Dermis microvascular lymphatic vessel endothelial cell (primary cell): Measurements from ENCODE around the gene EIF3L. TPM values are rescaled to one million over a fixed set of nuclear protein-coding genes. Genes with fewer than 3 reads are reported as not detected.
A peak's percentile ranks its signal among the peaks of the same experiment; 100 is the strongest.

ENCODE experiments used
- DNase-seq, 2 donors: peaks; one replicate each; pipeline versions ENCODE4 v3.0.0 to v3.0.0-alpha.2; 2010; ENCODE audit warnings: low read depth in 2 of 2
- total RNA-seq: library from RNA; depleted of rRNA; stranded (reverse); fragments of >200 nt; gene quantifications from 2 replicates; pipeline ENCODE4 v1.2.1, GENCODE V29; 2014

EIF3L gene
- total RNA-seq, 1 donor from 2014 or later = 290 TPM

- no peak for DNase-seq
These were observed 1.6 kb downstream of the EIF3L start for GRCh38 chr22:37850801-37851200.

DNA sequence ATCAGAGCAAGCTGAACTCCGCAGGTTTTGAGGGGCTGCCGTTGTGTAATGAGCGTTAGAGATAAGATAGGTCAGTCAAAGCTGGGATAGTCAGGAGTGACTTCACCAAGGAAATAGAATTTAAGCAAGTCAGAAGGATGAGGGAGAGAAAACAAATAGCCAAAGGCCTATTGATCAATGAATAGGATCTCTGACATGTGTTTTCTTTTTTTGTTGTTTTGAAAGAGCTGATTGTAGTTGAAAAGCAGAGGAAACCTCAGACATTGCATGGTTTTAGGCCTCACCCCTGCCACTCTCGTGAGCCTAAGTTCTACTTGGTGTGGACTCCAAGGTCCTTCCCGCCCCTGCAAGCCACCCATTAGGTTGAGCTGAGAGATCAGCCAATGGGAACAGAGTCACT lies 3.2 kb downstream of the EIF3L start:
- DNase-seq = no peak

GRCh38 chr22:37854946-37855345 lies 5.7 kb downstream of the EIF3L start:
- no peak for DNase-seq

DNA sequence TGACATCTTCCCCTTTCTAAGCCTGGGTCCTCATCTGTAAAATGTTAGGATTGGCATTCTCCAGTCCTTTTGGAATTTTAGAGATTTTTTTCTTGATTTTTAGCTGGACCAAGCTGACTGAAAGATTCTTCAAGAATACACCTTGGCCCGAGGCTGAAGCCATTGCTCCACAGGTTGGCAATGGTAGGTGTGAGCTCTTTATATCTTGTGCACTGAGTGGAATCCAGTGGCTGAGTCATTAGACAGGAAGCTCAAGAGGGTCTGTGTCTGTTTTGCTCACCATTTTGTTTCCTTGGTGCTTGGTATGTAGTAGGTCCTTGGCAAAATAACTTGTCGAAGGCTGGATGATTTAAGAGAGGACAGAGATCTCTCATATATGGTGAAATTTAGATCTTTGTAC lies 6.2 kb downstream of the EIF3L start:
- DNase-seq = no peak

DNA sequence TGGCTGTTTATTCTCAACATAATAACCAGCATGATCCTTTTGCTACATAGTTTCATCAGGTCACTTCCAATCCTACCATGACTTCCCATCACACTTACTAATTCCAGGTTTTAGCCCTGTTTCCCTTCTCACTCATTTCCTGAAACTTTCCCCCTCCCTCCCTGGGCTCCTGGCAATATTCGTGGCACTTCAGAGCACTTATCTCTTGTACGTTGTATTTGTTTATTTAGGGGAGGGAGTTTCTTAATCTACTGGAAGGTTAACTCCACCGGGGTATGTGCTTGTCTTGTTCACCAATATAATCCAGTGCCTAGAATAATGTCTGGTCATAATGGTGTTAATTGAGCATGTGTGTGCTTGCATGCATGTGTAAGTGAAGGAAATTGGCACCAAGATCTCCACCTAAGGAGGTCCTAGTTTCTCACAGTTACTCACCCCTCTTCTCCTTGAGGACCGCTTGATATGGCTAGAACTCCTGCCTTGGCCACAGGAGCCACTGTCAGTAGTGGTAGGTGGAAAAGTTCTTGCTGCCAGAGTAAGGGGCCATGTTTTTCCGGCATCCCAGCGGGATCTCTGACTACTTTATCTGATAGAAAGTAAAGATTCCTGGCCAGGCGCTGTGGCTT lies 11.7 kb downstream of the EIF3L start:
- DNase-seq = no peak

- no peak for DNase-seq
These were observed 13.5 kb downstream of the EIF3L start for GRCh38 chr22:37862570-37863325.

- no peak for DNase-seq
These were observed 16.3 kb downstream of the EIF3L start for GRCh38 chr22:37865510-37865909.

DNA sequence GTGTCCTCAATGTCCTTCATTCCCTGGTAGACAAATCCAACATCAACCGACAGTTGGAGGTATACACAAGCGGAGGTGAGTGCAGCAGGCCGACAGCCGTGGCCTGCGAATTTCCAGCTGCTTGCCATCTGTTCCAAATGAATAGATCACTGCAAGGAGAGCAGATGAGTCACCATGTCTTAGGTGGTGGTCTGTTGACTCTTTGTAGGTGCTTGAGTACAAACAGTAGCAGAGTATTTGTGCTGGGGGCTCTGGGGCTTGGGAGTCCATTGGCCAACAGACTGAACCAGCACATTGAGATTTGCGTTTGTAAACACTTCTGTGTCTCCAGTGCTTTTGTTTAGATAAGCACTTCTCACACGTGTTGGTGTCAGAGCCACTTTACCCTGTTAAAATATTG lies 21.1 kb downstream of the EIF3L start:
- no peak for DNase-seq

- peak in 1 of 2 donors; percentile 80 for DNase-seq
These were observed 31.6 kb downstream of the EIF3L start for GRCh38 chr22:37880668-37881440.

GRCh38 chr22:37884420-37884819 lies 35.2 kb downstream of the EIF3L start:
- no peak for DNase-seq

GRCh38 chr22:37887584-37888378 lies 38.6 kb downstream of the EIF3L start:
- DNase-seq = peak; percentile 45 to 70

DNA sequence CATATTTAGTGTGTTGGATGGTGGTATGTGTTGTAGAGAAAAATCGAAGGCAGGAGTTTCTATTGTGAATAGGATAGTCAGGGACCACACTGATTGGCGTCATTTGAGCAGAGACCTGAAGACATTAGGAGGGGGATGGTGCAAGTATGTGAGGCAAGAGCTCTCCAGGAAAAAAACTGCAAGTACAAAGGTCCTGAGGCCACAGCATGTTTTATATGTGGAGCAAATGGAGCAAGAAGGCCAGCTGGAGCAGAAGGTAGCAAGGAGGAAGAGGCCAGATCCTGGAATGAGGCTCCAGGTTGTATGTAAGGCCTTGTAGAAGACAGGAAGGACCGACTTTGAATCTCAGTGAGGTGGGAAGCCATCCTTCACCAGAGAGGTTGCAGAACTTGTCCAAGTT lies 42.7 kb downstream of the EIF3L start:
- DNase-seq = no peak

GRCh38 chr22:37892566-37893335 lies 43.5 kb downstream of the EIF3L start:
- no peak for DNase-seq

GRCh38 chr22:37893583-37893983 lies 44.4 kb downstream of the EIF3L start:
- DNase-seq = no peak

- DNase-seq = no peak
These were observed 45.9 kb downstream of the EIF3L start for GRCh38 chr22:37894939-37895670.

- DNase-seq = peak; percentile 79 to 88
These were observed 47.0 kb downstream of the EIF3L start for GRCh38 chr22:37896181-37896592.

DNA sequence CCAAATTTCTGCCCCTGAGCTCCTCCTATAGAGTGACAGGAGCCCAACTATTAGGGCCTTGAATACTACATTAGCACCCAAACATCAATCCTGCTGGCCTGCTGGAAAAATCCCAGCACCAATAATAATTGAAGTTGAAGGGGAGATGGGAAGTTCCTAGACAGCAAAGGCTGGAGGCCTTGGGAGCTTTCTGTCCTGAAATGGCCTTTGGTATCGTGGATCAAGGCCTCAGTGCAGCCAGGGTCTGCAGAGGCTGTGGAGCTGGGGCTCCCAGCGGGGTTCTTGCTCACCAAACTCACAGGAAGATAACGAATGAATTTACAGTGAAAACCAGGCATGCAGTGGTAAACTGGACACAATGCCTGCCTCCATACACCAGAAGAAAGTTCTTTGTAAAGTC lies 47.7 kb downstream of the EIF3L start:
- DNase-seq = no peak

- no peak for DNase-seq
These were observed 48.6 kb downstream of the EIF3L start for GRCh38 chr22:37897807-37898206.

DNA sequence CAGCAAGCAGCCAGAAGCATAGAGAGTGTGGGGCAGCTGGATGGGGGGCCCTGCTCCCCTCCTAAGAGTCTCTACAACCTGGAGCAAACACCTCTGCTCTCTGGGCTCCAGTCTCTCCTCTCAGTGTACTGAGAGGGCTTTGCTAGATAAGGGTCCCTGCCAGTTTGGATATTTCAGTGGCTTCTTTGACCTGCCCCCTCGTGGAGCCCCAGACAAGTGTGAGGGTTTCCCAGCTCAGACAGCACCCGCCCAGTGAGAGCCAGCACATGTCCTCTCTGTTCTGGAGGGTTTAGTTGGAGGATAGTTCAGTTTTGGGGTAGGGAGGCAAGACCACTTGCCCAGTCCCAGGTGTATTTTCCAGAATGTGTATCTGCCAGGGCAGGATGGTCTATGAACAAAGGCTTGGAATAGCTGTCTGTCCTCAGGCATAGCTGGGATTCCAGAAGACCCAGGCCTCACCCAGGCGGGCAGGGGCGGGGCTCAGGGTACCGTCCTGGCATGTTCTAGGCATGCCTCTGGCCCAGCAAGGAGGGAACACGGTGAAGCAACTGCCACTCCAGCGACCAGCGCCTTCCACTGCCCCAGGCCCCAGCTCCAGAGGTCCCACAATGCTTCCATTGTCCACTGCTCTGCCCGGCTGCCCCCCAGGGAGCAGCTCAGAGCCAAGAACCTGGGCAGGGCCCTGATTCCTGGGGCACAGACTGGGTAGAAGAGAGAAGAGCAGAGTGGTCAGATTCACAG lies 49.4 kb downstream of the EIF3L start:
- no peak for DNase-seq
